OCI-LY3 (cell line): ENCODE results near the gene TK2.

Source experiments
- H2AFZ ChIP-seq: fragments of 200-600, 300-600 bp; shearing (Covaris generic); 2 replicates; pipeline ENCODE4 v1.6.0; 2014; ENCODE audit warnings: antibody characterized with exemption, low read depth, low read length
- H3K27ac ChIP-seq: fragments of 200-600, 300-600 bp; sonication (generic); 2 replicates; pipeline ENCODE4 v1.5.1; 2014; ENCODE audit warnings: mild to moderate bottlenecking, low read length, moderate library complexity, mixed read lengths
- H3K27me3 ChIP-seq: fragments of 200-600, 300-600 bp; sonication (generic); 2 replicates; pipeline ENCODE4 v1.6.1; 2014; ENCODE audit warnings: low read depth, low read length, mixed read lengths
- H3K36me3 ChIP-seq: fragments of 200-600, 300-600 bp; sonication (generic); replicated peaks from 2 replicates; pipeline ENCODE3; 2014; ENCODE audit warnings: low read depth, low read length, mixed read lengths
- H3K4me1 ChIP-seq: fragments of 300-600, 200-600 bp; sonication (generic); 2 replicates; pipeline ENCODE4 v1.6.1; 2014; ENCODE audit warnings: low read length, mixed read lengths
- H3K4me2 ChIP-seq: fragments of 200-600, 300-600 bp; sonication (generic); 2 replicates; pipeline ENCODE4 v1.6.1; 2014; ENCODE audit warnings: low read length, mixed read lengths
- H3K4me3 ChIP-seq: fragments of 300-600, 200-600 bp; sonication (generic); 2 replicates; pipeline ENCODE4 v1.5.1; 2014; ENCODE audit warnings: antibody characterized with exemption, mild to moderate bottlenecking, low read length, moderate library complexity
- H3K79me2 ChIP-seq: fragments of 300-600, 200-600 bp; shearing (Covaris generic); 2 replicates; pipeline ENCODE4 v1.6.1; 2014; ENCODE audit warnings: mild to moderate bottlenecking, low read length, mixed read lengths
- H3K9ac ChIP-seq: fragments of 300-600, 200-600 bp; shearing (Covaris generic); 2 replicates; pipeline ENCODE4 v1.6.0; 2014; ENCODE audit warnings: mild to moderate bottlenecking, low read length, moderate library complexity
- H3K9me3 ChIP-seq: fragments of 200-600, 300-600 bp; shearing (Covaris generic); 2 replicates; pipeline ENCODE4 v1.6.1; 2014; ENCODE audit warnings: low read length, mixed read lengths; ENCODE audit not compliant: insufficient read depth
- H4K20me1 ChIP-seq: fragments of 200-600, 300-600 bp; sonication (generic); 2 replicates; pipeline ENCODE4 v1.6.1; 2016; ENCODE audit warnings: low read length, mixed read lengths; ENCODE audit not compliant: insufficient read depth
- CTCF ChIP-seq: fragments of 200-600, 300-600 bp; sonication (generic); IDR thresholded peaks from 2 replicates; pipeline ENCODE4 v1.5.1; 2014; ENCODE audit warnings: antibody characterized with exemption, low read length, low read depth
- EZH2phosphoT487 ChIP-seq: fragments of 200-600 bp; shearing (Covaris generic); IDR thresholded peaks from 2 replicates; pipeline ENCODE4 v1.6.1; 2018; ENCODE audit warnings: antibody characterized with exemption, mixed run types, low read depth

The TK2 gene

GRCh38 chr16:66541388-66542355 is 8.2 kb downstream of the TK2 start:
- Histone ChIP-seq H3K9me3 (no peaks in the 10 kb centered on the region), H3K79me2 (no peaks in the 10 kb centered on the region), H3K9ac (no peak overlapping the region), H4K20me1 (no peaks in the 10 kb centered on the region), H3K4me2 (no peak overlapping the region), H3K27me3 (no peaks in the 10 kb centered on the region), H3K4me3 (no peak overlapping the region), H3K4me1 (peaks cover 8% of the 10 kb centered on the region), H2AFZ (no peak overlapping the region), H3K36me3 (no peaks in the 10 kb centered on the region), H3K27ac (no peak overlapping the region)
- TF ChIP-seq EZH2phosphoT487: no peak
- no peak for TF ChIP-seq CTCF

- Histone ChIP-seq H3K27ac (no peak overlapping the region), H3K79me2 (no peaks in the 10 kb centered on the region), H2AFZ (no peak overlapping the region), H3K36me3 (no peaks in the 10 kb centered on the region), H3K27me3 (no peaks in the 10 kb centered on the region), H3K4me3 (no peak overlapping the region), H3K9me3 (no peaks in the 10 kb centered on the region), H3K4me2 (peak overlapping the region; percentile 1; the same call in 1 of the 2 replicates), H3K9ac (no peak overlapping the region), H3K4me1 (peaks cover 5% of the 10 kb centered on the region), H4K20me1 (no peaks in the 10 kb centered on the region)
- TF ChIP-seq CTCF: no peak
- TF ChIP-seq EZH2phosphoT487: no peak
These were observed 10.1 kb downstream of the TK2 start for GRCh38 chr16:66539623-66540469.

- no peaks in the 10 kb centered on the region for H4K20me1 ChIP-seq
- no peak overlapping the region for H2AFZ ChIP-seq
- no peaks in the 10 kb centered on the region for H3K36me3 ChIP-seq
- no peak overlapping the region for H3K9ac ChIP-seq
- H3K27ac ChIP-seq: no peak overlapping the region
- no peaks in the 10 kb centered on the region for H3K9me3 ChIP-seq
- H3K4me2 ChIP-seq: no peak overlapping the region
- no peak overlapping the region for H3K4me3 ChIP-seq
- H3K79me2 ChIP-seq: no peaks in the 10 kb centered on the region
- no peak for TF ChIP-seq EZH2phosphoT487
- TF ChIP-seq CTCF: no peak
- peaks cover 5% of the 10 kb centered on the region for H3K4me1 ChIP-seq
- H3K27me3 ChIP-seq: no peaks in the 10 kb centered on the region
These were observed 11.0 kb downstream of the TK2 start for GRCh38 chr16:66538910-66539309.

GRCh38 chr16:66537236-66537635 is 12.7 kb downstream of the TK2 start:
- no peak for TF ChIP-seq CTCF
- TF ChIP-seq EZH2phosphoT487: no peak
- H3K4me3 ChIP-seq: no peak overlapping the region
- H3K36me3 ChIP-seq: no peaks in the 10 kb centered on the region
- H2AFZ ChIP-seq: no peak overlapping the region
- H4K20me1 ChIP-seq: no peaks in the 10 kb centered on the region
- no peak overlapping the region for H3K27ac ChIP-seq
- H3K4me1 ChIP-seq: peaks cover 5% of the 10 kb centered on the region
- no peak overlapping the region for H3K9ac ChIP-seq
- no peak overlapping the region for H3K4me2 ChIP-seq
- no peaks in the 10 kb centered on the region for H3K9me3 ChIP-seq
- H3K79me2 ChIP-seq: no peaks in the 10 kb centered on the region
- no peaks in the 10 kb centered on the region for H3K27me3 ChIP-seq
